ENCODE measurements around the gene PROM1.

PROM1 gene

DNA sequence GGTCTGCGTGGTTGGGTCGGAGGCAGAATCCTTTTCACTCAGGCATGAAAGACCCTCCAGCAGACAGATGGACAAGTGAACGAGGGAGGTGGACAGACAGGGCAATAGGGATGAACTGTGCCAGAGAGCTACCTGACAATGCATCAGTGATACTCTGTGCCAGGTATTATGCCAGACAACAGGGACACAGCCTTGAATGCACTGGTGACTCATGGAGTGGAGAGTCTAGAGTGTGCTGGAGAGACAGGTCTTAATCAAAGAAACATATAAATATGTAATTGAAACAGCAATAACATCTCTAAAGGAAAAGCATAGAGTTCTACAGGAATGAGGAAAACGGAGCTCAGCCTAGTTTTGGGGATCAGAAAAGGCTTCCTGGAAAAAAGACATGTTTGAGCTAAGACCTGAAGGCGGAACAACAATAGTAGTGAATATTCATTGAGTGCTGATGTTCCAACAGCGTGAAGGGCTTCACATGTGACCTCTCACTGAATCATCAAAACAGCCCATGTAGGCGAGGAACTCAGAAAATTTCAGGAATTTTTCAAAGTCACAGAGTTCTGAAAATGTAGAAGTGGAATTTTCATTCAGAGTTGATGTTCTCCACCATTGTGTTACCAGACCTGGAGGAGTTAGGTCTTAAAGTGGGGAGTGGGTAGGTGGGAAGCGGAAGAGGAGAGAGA, 100.8 kb downstream of the PROM1 start:
- no peak for DNase-seq

DNA sequence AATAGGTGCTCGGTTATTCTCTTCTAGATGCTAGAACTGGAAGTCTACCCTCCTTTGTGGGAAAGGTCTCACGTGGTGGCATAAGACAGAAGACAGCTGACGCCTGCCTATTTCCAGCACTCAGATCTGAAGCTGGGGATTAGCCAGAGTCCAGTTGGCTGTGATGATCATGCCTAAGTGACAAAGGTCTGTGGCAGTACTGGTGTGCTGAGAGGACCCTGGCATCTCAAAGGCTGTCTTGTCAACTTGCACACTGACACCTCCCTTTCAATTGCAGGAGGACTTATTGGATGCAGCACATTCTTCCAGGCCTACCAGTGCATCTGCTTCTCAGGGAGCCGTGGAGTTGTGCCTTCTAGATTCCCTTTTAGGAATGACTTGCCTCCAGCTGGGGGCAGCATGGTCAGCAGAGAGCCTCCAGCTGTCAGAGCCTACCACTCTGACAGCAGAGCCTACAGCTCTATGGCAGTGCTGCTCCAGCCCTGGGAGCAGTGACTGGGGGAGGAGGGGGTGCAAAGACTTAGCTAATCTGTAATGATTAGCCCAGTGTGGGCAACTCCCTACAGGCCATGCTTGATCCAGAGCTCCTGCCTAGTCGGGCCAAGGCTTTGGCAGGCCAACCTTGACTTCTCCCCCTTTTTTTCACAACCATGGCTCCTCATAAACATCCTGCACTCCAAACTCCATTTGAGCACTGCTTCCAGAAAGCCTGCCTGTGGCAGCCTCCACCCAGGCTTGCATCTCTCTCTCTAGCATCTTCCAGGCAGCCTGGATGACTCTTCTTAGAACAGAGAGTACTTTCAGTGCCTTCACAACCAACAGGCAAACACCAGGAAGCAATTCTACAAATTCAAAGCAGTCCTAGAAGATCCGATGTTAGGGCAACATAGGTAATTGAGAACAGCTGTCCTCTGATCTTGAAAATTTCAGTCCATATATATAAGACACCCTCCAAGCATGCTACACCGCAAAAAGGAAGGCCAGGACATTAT, 107.1 kb downstream of the PROM1 start:
- DNase-seq: no peak

DNA sequence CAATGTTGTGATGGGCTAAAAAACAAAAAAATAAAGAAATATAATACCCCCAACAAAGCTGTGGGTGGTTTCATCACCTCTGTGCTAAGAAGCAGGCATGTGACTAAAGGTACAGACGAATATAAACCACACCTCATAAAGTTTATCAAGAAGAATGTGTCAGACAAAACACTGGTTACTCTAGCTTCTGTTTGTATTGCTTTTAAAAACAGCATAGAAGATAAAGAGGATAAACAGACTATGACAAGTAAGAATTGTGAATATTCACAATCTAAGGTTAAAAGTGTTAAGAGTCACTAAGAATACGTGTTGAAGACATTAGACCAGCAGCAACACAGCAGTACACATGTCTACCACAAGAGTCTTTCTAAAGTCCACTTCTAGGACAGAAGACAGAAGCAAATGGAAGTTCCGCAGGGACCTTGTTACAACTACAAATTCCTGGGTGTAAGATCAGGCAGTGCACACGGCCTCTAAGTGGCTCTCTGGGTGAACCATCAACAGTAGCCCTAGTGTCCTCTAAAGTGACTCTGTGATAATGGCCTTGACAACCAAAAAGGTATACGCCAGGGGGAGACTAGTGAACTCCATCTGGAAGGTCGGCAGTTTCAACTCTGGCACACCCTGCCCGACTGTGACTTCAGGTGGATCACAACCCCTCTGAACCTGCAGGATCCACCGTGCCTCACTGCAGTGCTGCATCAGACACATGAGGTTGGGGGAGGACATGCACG, 112.6 kb downstream of the PROM1 start:
- no peak for DNase-seq

DNA sequence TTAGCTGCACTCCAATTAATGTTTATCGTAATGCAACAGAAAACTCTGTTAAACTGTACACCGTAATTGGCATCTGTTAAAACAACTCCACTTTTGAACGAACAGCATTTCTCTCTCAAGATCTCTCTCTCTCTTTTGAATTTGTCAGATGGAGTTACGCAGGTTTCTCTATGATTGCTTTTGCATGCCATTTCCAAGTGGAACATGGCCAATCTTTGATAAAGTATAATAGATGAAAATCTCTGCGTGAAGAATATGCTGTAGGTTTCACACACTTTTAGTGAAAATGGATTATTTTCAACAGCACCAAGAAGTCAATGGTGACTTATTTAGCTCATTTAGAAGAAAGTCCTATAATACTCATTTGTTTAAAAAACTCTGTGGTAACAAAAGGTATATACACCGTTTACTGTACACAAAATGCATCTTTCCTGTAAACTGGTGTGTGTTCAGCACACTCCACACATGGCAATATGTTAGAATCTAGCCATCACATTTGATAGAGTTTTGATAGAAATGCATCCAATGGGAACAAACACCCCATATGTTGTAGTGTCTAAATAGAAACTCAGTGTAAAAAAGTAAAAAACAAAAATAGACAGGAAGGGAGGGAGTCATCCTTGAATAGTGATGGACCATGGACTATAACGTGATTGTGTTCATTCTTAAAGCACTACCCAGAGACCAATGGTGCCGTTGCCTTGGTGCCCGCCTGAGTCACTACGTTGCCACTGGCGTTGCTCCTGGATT, 115.1 kb downstream of the PROM1 start:
- no peak for DNase-seq

DNA sequence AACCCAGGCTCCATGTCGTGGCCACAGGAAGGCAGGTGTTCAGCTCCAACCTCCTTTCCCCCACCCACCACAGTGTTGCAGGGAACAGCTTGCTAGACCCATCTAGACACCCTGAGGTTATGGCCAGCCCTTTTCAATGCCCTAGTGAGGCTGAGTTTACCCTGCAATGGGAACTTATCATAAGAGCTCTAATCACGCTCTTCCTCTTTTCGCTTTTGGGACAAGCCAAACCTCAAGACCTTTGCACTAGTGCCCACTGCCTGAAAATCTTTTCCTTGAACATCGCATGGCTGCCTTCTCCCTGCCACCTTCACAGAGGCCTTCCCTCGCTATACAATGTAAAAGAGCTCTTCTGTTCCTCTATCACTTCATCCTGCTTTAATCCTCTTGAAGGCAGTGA, 118.5 kb downstream of the PROM1 start:
- DNase-seq: no peak

DNA sequence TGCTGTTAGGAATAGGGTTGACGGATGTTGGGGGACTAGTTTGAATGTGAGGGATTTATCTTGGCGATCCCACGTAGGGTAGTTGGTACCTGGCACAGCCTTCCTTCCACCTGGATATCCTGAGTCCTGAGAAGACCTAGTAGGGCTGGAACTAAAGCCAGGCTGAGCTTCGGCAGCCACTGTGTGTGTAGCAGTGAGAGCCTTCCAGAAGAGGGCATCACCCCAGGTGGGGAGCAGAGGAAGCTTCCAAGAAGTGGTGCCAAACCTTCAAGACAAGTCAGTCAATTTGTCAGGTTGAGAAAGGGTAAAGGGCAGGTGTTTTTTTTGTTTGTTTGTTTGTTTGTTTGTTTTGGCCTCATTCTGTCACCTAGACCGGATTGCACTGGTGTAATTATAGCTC, 119.7 kb downstream of the PROM1 start:
- DNase-seq: no peak

DNA sequence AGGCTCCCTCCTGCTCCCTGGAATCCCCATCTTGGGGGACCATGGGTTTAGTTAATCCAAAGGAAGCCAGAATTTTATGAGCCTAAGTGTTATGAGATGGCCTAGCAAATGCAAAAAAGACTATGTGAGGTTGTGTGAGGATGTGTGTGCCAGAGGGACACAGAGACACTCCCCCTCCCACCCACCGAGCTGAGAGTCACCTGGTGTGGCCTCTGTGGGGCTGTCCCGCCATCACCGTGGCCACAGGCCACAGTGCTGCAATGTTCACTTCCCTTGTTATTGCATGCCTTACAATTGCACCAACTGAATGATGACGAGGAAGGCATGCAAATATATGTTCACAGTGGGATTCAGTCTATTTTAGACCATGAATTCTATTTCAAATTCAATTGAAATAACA, 120.2 kb downstream of the PROM1 start:
- no peak for DNase-seq

DNA sequence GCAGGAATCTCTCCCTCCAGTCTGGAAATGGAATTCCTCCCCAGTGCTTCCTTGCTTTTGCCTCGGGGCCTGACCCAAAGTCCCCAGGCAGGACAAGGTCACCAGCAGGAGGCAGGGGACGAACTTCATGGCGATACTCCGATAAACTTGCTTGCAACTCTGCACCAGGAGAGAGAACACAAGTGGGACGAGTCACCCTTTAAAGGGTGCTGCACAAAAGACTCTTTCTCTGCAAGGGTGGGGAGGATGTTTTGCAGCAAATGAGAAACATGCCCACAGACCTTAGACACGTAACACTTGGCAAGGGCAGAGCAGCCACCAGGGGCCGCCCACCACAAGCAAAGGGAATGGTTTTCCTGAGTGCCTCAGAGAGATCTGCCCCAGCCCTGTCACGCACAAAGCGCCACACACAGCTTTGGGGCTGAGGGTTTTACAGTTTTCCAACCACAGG, 120.8 kb downstream of the PROM1 start, which contains the start of gene FGFBP2:
Gene FGFBP2, minus strand, starts transcription at position 175 of the 451 bp plus-strand sequence. Its CDS starts 46 bp downstream, at position 129.
- no peak for DNase-seq

DNA sequence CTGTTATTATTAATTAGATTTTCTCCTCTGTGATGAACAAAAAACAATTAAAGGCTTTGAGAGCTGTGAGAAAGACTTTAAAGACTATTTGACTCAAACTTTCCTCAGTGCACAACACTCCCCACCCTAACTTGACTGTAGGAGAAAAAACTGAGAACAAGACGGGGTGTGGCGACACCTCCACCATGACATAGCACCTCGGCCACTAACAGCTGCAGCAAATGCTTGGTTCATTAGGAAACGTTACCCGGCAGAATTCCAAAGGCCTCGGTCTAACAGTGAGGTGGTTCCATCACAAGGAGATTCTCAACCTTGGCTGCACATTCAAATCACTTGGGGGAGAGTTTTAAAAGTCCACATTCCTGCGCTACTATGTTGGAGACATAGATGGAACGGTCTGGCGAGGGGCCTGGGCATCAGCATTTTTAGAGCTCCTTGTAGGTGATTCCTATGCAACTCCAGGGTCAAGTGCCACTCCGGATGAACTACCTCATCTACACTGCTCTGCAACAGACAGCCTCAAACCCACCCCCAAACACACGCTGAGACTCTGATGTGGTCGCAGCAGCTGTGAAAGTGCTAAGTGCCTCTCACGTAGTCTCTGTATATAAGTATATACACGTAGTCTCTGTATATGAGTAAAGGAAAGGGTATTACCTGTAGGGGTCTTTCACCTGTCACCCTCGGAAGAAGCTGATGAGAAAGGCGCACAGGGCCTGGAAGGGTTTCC, 121.9 kb downstream of the PROM1 start:
- DNase-seq: no peak

DNA sequence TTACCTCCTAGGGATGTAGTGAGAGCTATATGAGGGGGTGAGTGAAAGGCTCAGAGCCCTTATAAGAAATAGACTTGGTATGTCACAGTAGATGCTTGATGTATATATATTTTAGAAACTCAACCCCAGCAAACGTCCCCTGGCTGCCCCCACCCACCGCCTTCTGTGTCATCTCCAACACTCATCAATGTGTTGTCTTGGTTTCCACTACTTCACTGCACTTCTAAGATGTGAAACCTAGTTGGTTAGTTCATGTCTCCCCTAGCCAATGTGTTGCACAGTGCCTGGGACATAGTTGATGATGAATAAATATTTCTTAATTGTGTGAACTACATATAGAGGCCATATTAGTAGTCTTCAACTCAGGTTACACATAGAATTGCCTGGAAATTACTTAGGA, 125.3 kb downstream of the PROM1 start:
- DNase-seq: no peak

DNA sequence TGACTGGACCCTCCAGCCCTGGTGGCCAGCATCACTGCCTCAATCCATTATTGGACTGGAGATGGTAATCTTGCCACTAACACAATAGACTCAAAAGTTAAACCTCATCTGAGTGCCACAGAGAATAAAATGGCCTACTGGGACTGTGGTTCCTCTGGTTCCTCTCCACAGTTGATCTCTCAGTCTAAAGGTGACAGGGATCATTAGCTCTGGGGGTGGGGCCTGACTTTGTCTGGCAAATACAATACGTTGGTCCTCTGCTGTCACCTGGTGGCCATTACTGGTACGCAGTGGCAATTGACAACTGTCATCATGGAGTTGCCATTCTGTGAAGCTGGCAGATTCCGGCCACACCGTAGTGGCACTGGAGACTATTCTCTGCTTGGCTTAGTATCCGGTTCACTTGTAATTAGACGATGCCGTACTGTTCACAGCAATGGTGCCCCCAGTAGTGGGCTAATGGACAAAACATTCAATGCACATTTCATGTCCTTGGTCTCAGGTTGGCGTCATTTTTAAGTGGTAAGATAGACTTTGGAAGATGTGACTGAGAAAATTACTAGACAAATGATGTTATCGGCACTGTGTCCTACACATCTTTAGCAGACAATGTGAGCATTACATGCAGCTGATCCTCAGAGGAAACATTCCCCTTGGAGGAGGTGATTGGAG, 127.5 kb downstream of the PROM1 start:
- DNase-seq: peak; percentile 3

DNA sequence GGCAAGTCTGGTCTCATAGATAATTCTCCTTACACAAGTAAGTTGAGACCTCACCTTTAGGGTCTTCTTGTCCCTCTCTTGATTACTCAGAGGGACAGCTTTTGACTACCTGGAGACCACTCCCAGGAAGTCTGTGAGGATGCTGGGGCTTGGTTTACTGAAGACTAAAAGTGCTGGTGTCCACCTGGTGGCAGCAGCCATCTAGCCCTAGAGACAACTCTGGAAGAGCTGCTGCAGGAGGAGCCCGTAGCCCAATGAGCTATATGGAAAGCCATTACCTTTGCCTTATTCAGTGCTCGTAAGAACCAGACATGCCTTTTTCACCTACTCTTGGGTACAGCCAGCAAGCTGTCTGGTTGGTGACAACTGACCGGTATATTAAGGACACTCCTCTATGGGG, 128.2 kb downstream of the PROM1 start:
- no peak for DNase-seq

DNA sequence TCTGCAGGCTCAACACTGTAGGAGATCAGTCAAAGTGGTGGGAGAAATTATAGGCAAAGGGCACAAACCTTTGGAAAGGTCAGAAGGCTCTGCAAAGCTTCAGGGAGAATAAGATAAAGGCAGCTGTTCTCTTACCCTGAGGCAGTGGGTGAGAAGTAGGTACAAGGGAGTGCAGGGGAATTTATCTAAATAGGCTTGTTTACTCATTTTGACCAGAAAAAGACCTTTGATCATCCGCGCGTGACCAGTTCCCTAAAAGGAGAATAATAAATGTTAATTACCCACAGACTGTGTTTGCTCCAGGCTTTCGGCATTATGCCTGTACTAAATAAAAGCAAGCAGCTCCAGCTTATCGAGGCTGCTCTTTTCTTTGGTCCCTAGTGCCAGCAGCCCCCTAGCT, 130.2 kb downstream of the PROM1 start:
- DNase-seq: no peak

DNA sequence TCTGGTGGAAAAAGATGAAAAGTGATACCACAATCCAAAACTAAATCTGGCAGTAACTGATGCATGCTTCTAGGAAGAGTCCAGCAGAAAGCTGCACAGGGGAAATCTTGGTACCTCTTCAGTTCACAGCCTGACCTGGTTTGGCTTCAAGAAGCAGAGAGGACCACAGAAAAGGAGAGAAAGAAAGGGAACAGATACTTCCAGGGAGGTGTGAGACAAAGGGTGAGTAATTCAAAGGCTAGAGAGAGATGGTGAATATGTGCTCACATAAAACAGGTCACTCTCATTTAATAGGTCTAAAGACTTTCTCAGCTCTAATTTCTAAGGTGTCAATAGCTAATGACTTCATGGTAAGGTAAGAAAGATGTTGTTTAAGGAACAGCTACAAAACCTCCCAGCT, 132.0 kb downstream of the PROM1 start:
- DNase-seq: no peak

DNA sequence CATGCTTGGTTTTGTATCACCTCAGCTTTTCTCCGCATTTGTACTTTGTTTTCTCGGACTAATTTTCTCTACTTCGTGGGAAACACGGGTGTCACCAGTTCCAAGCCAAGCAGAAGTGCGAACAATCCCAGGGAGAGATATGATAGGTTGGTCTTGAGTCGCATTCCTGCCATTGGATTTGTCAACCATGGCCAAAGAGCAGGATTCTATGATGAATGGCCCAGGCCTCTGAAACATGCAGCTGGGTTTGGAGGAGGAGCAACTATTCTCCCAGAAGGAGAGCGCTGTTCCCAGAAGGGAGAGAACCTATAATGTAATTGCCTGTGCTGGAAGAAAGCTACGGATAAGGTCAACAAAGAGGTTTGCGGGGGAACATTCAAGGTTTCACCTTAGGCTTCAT, 135.0 kb downstream of the PROM1 start:
- no peak for DNase-seq

DNA sequence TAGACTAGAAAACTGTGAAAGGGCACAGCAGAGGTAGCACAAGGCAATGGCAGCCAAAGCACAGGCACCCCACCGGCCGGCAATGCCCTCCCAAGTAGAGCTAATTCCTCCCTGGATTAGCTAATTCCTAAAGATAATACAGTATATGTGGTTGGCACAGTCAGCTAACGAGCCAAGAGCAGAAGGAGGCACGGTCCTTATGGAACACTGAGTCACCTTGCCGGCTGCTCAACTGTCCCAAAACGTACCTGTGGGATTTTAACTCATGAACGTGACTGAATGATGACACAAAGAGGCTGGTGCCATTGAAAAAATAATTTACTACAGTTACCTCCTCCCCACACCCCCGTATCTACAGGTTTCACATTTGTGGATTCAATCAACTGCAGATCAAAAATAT, 136.1 kb downstream of the PROM1 start:
- DNase-seq: no peak

DNA sequence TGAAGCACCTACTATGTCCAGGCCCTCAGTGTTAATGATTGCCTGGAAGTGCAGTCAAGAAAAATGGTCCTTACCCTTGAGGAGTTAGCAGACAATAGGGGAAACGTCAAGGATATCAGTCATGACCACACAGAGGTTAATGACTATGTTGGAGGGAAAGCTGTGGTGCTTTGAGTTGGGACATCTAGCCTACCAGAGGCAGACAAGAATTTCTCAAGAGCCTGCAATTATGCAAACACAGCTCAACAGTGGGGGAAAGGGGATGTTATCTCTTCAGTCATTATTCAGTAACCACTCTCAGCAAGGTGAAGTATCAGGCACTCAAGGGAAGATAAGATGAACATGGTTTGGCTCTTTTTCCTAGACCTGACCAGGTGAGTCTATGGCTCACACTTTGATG, 138.3 kb downstream of the PROM1 start:
- DNase-seq: no peak

DNA sequence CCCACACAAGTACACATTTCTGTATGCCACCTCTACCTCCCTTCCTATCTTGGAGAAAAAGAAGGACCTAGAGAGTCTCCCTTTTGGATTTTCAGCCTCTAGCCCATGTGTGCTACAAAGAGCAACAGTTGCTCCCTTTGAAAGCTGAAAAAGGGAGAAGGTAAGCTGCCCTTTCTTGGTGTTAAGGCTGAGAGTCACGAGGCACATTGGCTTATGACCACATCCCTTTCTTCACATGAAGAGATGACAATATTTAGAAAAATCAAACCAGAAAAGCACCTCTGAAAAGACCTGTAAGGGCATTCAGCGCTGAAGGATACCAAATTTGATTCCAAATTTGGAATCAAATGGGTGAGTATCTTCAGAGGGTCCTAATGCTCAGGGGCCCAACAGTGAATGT, 138.9 kb downstream of the PROM1 start:
- no peak for DNase-seq

DNA sequence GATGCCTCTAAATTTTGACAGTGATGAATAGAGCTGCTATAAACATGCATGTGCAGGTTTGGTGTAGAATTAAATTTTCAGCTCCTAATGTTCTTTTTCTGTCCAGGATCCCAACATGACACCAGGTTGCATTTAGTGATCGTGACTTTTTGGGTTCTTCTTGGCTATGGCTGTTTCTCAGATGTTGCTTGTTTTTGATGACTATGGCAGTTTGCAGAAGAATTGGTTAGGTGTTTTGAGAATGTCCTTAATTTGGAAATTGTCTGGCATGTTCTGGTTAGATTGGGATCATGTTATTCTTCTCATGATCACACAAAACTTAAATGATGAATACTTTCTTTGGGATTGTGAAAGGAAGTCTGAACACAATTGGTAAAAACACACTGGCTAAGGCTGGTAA, 141.5 kb downstream of the PROM1 start:
- DNase-seq: no peak

DNA sequence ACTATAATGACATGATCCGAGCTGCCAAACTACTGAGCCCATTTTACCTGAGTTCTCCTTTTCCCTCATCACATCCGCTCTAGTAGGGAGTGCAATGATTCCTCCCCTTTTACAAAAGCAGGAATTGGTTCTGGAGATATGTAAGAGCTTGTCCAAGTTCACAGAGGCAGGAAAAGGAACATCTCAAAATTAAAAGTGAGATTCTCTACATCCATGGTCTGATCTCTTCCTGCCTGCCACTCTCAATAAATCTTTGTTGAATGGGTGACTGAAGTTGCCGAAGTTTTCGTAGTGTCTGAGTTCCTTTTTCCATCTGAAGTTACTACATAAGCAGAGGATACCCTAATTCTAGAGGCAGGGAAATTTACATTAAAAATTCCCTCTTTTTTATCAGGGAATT, 145.2 kb downstream of the PROM1 start, which contains the start of gene FGFBP1:
Gene FGFBP1, minus strand, starts transcription at position 101 of the 400 bp plus-strand sequence. CDS start 2,108 bp downstream, outside the sequence.
- DNase-seq: no peak

DNA sequence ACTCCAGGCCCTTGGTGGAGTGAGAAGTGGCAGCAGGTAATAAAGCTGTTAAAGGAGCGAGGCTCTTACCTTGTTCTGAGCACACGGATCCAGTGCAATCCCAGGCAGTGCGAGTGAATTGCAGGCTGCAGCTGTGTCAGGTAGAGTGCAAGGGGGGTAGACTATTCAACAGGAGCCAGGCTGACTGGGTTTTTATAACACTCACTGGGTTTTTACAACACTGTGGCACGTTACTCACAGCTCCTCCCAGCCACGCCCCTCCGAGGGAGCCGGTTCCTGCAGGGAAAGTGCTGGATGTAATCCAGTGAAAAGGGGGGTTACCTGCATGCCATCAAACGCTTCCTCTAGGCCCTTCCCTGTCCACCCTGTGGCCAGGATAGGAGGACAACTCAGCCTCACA, 145.6 kb downstream of the PROM1 start:
- DNase-seq: no peak

Measured in SHP77 treated with DMSO at 0.1 percent for 48 hours (cell line).